ENCODE results near the gene CDT1.
A peak's percentile ranks its signal among the peaks of the same experiment; 100 is the strongest.

CDT1 gene

GRCh38 chr16:88804173-88804551 is 573 bp downstream of the CDT1 start:
- peak overlapping the region; percentile 53 for H3K4me3 ChIP-seq (ENCODE audit: low read depth, low read length)

DNA sequence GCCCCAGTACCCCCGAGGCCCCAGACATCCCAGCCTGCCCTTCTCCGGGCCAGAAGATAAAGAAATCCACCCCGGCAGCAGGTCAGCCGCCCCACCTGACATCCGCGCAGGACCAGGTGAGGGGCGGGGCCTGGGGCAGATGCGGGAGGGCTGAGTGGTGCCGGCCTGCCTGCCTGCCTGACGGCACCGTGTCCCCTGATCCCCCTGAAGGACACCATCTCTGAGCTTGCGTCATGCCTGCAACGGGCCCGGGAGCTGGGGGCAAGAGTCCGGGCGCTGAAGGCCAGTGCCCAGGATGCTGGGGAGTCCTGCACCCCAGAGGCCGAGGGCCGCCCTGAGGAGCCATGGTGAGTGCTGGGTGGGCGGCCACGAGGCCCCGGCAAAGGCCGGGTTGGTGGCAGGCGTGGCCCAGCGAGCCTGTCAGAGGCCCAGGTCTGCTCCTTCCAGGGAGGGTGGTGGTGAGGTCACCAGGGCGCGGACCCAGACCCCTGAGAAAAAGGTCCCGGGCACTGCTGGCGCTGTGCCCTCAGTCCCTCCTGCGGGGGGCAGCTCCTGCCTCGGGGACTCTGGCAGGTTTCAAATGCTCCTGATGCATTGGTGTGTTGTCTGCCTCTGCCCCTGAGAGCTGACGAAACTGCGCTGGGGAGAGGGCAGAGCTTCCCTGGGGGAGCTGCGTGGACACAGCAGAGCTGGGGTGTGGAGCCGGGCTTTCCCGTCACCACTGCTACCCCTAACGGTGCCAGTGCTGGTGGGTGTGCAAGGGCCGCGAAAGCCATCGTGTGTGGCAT is 1.2 kb downstream of the CDT1 start:
- H3K4me3 ChIP-seq (ENCODE audit: low read depth, low read length): peak overlapping the region; percentile 53

DNA sequence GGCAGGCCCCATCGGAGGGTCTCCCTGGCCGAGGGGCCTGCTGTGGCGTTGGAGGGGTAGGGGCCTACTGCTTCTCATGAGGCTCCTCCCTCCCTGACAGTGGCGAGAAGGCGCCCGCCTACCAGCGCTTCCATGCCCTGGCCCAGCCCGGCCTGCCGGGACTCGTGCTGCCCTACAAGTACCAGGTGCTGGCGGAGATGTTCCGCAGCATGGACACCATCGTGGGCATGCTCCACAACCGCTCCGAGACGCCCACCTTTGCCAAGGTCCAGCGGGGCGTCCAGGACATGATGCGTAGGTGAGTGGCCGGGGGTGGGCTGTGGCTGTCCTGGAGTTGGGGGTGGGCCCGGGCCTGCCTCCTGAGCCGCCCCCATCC is 1.7 kb downstream of the CDT1 start:
- no peak overlapping the region for H3K4me3 ChIP-seq (ENCODE audit: low read depth, low read length)

DNA sequence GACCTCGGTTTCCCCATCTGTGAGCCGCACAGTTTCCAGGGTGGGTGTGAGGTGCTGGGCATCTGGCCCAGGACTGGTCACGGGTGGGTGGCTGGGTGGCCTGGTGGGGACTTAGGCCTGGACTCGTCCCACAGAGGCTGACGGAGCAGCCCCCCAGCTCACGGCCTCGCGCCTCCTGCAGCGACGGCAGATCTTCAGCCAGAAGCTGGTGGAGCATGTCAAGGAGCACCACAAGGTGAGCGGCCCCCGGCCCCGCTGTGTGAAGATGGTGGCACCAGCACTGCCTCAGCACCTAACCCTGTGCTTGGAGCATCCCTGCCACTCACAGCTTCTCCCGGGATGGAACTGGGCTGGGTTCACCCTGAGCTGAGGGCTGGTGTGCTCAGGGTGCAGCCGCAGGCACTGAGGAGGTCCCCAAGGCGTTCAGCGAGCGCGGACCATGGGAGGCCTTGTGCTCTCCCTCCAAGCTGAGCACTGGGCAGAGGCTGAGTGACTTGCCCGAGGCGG is 2.4 kb downstream of the CDT1 start:
- no peak overlapping the region for H3K4me3 ChIP-seq (ENCODE audit: low read depth, low read length)

GRCh38 chr16:88806491-88807111 is 3.0 kb downstream of the CDT1 start:
- no peak overlapping the region for H3K4me3 ChIP-seq (ENCODE audit: low read depth, low read length)

GRCh38 chr16:88807142-88807625 is 3.6 kb downstream of the CDT1 start:
- no peak overlapping the region for H3K4me3 ChIP-seq (ENCODE audit: low read depth, low read length)

GRCh38 chr16:88807626-88808453 is 4.3 kb downstream of the CDT1 start:
- no peak overlapping the region for H3K4me3 ChIP-seq (ENCODE audit: low read depth, low read length)

GRCh38 chr16:88809068-88809675 is 5.6 kb downstream of the CDT1 start:
- no peak overlapping the region for H3K4me3 ChIP-seq (ENCODE audit: low read depth, low read length)

- H3K4me3 ChIP-seq (ENCODE audit: low read depth, low read length): no peak overlapping the region
Measured at GRCh38 chr16:88809676-88810165, 6.1 kb downstream of the CDT1 start.

DNA sequence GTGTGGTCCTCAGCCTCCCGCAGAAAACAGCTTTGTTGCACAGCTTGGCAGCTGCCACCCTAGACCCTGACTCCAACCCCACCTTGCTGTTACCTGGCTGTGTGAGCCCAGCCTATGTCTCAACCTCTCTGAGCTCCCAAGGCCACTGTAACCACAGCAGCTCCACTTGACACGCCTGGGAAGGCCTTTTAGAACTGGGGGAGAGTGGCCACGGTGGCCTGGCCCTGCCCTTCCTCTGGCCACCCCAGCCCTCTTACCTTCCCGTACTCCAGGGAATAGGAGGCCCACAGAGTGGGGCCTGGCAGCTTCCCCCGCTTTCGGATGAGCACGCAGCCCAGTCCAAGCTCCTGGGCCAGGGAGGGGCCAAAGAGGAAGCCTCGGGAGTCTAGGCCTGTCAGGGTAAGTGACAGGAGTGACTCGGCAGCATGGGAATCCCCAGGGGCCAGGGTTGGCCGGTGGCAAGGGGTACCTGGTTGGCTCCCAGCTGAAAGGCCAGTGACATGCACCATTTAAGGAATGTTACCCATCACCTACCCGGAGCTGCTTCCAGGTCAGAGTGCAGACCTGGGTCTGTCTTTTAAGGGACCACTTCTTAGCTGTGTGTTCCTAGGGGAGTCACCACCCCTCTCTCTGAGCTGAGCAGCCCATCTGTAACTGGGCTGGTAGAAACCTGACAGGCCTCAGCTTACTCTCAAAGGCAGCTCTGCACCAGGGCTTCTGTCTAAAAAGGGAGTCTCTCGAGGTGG is 6.8 kb downstream of the CDT1 start:
- peak overlapping the region; percentile 74 for H3K4me3 ChIP-seq (ENCODE audit: low read depth, low read length)

DNA sequence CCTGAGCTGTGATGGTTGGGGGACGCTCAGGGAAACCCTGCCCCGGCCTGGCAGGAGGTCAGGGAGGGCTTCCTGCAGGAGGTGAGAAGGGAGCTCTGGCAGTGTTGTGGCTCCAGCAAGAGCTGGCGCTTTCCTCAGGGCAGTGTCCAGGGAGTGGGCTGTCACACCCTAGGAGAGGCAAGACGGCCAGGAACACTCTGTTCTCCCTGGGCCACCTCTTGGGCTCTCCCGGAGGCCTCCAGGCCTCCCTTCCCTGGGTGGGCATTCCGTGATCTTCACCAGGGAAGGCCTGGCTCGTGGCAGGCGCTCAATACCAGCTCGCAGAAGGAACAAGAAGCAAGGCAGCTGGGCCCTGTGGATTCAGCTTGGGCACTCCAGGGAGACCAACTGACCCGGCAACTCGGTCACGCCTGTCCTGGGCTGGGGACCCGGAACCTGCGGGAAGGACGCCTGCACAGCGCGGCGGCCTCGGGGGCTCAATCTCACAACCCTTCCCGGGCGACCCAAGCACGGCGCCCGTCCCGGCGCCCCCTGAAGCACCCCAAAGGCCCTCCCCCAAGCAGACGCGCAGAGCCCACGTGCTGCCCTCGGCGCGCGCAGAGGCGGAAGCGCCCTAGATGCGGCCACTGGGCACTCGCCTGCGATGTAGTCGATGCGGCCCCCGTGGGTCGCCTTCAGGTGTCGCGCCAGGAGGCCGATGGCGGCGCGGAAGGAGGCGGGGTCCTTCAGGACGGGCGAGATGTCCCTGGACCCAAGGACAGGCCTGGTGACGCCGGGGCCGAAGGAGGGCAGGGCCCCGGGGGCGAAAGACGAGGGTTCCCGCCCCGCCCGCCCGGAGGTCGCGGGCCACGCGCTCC is 7.6 kb downstream of the CDT1 start:
- H3K4me3 ChIP-seq (ENCODE audit: low read depth, low read length): peak overlapping the region; percentile 74

DNA sequence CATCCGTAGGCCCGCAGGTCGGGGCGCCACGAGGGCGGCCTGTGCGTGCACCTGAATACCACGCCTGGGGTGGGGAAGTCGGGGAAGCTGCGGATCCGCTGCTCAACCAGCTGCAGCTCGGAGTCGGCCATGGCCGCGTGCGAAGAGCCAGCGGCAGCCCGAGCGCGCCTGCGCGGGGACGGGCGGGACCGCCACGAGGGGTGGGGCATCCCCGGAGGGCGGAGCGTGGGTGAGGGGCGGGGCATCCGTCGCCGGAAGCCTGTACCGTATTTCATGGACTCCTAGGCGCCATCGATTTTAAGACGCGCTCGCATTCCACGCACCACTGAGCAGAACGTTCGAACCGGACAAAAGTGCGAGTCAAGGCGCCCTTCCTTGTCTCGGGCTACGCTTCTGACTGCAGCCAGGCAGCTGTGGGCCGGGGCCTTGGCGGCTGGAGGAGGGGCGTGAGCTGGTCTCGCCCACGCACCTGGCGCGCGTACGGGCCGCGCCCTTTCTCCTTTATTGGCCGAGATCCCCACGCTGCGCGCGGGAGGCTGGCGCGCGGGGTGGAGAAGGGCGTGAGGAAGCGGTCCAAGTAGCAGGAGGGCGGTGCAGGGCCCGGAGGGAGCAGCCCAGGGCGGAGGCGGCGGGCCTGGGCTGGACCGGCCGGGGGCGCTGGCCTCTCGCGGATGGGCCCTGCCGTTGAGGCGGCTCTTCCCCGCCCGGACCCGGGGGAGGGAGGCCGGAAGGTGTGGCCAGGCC is 8.4 kb downstream of the CDT1 start, which contains the start of gene APRT:
TSS of gene APRT (minus strand) at position 160 of the 744 bp plus-strand sequence. CDS start at position 131, 29 bp downstream.
- H3K4me3 ChIP-seq (ENCODE audit: low read depth, low read length): peak within 1 kb of the TSS; percentile 74

DNA sequence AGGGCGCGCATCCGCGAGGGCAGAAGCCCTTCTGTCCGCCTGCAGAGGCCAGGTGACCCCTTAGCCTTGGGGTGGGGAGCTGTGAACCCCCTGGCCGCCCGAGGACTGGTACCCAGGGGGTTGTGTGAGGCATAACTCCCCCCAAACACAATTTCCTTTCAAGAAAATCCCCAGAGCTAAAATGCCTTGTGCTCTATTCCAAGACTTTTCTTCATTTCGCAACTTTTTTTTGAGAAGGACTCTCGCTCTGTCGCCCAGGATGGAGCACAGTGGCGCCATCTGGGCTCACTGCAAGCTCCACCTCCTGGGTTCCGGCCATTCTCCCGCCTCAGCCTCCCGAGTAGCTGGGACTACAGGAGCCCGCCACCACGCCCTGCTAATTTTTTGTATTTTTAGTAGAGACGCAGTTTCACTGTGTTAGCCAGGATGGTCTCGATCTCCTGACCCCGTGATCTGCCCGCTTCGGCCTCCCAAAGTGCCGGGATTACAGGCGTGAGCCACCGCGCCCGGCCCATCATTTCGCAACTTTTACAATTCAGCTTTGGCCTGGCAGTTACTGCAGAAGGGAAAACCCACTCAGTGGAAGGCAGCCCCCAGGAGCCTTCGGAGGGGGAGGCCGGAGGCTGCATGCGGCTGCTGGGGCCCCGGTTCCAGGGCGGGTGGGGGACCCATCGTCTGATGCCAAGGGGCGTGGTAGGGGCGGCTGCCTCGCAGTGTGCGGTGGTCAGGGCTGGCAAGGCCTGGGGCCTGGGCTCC is 9.1 kb downstream of the CDT1 start:
- H3K4me3 ChIP-seq (ENCODE audit: low read depth, low read length): peak overlapping the region; percentile 74

DNA sequence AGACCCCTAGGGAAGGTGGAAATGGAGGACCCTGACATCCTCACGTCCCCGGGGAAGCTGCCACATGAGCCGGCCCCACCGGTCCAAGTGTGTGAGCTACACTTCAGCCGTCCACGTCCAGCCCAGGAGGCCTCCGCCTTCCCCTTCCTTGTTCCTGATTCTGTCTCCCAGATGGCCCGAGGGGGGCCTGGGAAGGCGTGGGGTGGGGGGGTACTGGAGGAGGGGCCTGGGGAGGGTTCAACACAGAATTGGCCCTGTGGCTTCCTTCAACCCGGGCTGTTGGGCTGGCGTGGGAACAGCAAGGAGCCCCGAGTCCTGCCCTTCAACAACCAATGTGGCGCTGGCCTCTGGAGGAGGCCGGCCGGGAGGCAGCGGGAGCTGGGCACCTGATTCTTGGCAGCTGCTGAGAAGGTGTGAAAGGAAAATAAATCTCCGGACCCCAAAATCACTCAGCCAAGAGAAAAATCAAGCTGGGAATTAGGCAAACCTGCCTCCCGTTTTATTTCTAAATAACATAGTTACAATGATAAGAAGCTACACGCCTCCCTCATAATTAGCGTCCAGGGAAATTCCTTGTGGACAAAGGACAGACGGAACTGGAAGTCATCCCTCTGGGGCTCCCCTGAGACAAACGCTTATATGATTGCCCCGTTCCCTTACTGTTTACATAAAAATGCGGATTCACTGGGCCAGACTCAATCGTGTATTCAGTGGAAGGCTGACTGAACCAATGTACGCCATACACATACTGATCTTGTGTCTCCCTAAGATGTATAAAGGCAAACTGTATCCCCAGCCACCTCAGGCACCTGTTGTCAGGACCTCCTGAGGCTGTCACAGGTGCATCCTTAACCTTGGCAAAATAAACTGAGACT is 9.9 kb downstream of the CDT1 start:
- no peak overlapping the region for H3K4me3 ChIP-seq (ENCODE audit: low read depth, low read length)

- H3K4me3 ChIP-seq (ENCODE audit: low read depth, low read length): no peak overlapping the region
Measured at GRCh38 chr16:88814144-88814502, 10.5 kb downstream of the CDT1 start.

DNA sequence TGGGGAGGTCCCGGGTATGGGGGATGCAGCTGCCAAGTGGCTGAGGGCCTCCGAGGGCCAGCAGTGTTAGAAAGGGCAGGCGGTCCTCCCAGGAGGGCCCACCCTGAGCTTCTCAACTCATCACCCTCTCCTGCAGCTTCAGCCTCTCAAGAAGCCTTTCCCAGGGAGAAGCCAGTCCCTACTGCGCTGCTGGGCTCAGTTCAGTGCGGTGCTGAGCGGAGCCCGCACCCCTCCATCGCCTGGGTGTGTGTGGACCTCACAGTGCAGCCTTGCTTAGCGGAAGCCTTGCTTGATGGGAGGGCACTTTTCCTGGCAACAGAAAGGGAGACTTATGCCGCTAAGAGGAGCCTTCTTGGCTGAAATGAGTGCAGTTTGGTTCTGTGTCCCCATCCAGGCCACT is 11.6 kb downstream of the CDT1 start:
- no peak overlapping the region for H3K4me3 ChIP-seq (ENCODE audit: low read depth, low read length)

Measured in iPS-11a (cell line).